Neural crest cell (in vitro differentiated cells): Measurements from ENCODE around the gene GINS2. TPM values are rescaled to one million over a fixed set of nuclear protein-coding genes. Genes with fewer than 3 reads are reported as not detected.

Experiments used
- DNase-seq: peaks from one replicate; pipeline ENCODE4 v3.0.0; 2021; ENCODE audit warnings: low read depth, mixed read lengths, low spot score
- H3K27ac Mint-ChIP-seq: one replicate; pipeline ENCODE4 v1.8.0; 2021; ENCODE audit warnings: mild to moderate bottlenecking, mixed read lengths; ENCODE audit not compliant: unreplicated experiment
- H3K27me3 Mint-ChIP-seq: 2 replicates; pipeline ENCODE4 v1.8.0; 2021; ENCODE audit warnings: low read depth, mild to moderate bottlenecking, mixed read lengths
- H3K36me3 Mint-ChIP-seq: 2 replicates; pipeline ENCODE4 v1.8.0; 2021; ENCODE audit warnings: low read depth, mild to moderate bottlenecking, mixed read lengths
- H3K4me1 Mint-ChIP-seq: 2 replicates; pipeline ENCODE4 v1.8.0; 2021; ENCODE audit warnings: mixed read lengths
- H3K4me3 Mint-ChIP-seq: one replicate; pipeline ENCODE4 v1.8.0; 2021; ENCODE audit warnings: mild to moderate bottlenecking, mixed read lengths
- H3K9me3 Mint-ChIP-seq: 2 replicates; pipeline ENCODE4 v1.8.0; 2021; ENCODE audit warnings: mixed read lengths
- total RNA-seq: library from RNA; stranded (reverse); gene quantifications from 2 replicates; pipeline ENCODE4 v1.2.1, GENCODE V29; 2021
- TF ChIP-seq, protein P1 (sequence below): fragments of 200-600 bp; sonication (generic); conservative IDR thresholded peaks from 2 replicates; pipeline ENCODE4 v1.5.0; 2021; ENCODE audit warnings: antibody characterized with exemption, mild to moderate bottlenecking

The GINS2 gene
- total RNA-seq, 1 donor from 2014 or later: 82.2 TPM

DNA sequence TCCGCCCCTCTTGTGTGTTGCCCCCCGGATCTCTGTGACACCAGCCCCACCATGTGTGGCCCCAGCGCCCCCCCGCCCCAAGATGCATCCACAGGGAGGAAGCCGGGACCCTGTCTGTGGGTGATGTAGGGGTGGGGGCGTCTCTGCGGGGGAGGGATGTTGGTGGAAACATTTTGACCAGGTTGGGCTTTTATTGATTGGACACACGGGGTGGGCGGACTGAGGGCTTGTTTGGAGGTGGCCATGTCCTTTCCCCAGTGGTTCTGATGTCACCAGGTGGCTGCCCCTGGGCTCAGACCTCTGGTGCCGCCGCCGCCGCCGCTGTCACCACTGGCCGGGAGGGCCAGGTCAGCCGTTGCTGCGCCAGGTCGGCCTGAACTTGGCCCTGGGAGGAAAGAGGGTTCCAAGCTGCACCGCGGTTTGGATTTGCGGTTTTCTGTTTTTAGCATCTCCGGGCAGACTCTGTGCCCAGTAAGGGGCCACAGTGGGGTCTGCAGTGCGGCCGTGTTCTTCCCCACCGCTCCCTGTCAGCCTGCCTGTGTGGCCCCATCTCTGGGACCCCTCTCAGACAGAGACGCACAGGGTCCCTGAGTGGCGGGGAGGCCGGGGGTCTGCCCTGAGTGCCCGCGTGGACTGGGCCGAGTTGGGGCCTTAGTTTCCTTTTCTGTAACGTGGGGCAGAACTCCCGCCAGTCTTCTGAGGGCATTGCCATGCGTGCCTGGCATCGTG is 55.9 kb downstream of the GINS2 start:
- Mint-ChIP-seq H3K27ac (no peak overlapping the region), H3K9me3 (peaks cover 3% of the 10 kb centered on the region), H3K4me1 (peaks cover 9% of the 10 kb centered on the region), H3K27me3 (peaks cover 5% of the 10 kb centered on the region), H3K36me3 (peaks cover 5% of the 10 kb centered on the region), H3K4me3 (no peak overlapping the region)
- TF ChIP-seq, protein P1, sequence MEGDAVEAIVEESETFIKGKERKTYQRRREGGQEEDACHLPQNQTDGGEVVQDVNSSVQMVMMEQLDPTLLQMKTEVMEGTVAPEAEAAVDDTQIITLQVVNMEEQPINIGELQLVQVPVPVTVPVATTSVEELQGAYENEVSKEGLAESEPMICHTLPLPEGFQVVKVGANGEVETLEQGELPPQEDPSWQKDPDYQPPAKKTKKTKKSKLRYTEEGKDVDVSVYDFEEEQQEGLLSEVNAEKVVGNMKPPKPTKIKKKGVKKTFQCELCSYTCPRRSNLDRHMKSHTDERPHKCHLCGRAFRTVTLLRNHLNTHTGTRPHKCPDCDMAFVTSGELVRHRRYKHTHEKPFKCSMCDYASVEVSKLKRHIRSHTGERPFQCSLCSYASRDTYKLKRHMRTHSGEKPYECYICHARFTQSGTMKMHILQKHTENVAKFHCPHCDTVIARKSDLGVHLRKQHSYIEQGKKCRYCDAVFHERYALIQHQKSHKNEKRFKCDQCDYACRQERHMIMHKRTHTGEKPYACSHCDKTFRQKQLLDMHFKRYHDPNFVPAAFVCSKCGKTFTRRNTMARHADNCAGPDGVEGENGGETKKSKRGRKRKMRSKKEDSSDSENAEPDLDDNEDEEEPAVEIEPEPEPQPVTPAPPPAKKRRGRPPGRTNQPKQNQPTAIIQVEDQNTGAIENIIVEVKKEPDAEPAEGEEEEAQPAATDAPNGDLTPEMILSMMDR: no peak
- DNase-seq: no peak

DNA sequence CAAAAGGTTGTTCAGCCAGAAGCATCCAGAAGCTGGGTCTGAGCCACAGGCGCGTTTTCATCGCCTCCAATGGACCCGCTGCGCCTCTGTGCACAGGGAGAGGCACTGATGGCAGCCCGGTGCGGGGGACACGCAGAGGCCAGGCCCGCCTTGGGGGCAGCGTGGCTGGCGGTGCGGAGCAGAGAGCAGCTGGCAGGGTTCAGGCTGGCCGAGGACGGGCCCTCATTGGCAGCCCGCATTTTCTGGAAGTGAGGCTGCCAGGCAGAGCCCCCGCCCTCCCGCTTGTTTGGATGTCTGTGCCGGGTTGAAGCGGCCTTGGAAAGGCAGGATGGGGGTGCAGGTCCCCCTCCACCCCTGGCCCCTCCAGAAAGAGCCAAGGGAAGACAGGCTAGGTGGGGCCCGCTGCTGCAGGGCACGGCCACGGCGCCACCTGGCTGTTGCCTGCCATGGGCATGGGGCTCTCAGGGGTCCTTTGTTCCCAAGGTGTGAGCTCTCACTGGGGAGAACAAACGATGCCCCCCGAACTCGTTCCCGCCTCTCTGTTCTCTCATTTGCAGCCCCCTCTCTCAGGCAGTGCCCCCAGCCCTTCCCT is 56.9 kb downstream of the GINS2 start:
- Mint-ChIP-seq H3K27ac (no peak overlapping the region), H3K4me3 (no peak overlapping the region)

DNA sequence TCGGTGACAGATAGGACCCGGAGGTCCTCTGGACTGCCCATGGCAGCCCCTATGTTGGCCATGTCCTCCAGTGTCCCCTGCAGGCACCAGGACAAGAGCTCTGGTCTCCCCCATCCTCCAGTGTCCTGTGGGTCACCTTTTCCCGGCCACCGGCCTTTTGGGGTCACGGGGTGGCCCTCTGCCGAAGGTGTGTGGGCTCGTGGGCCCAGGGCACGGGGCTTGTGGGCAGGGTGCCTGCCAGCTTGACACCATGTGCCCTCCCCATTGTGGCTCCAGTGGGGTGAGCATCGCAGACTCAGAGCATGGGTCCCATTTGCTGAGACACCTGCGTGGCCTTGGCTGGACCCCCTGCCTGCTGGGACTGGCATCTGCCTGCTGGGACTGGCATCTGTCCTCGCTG is 57.5 kb downstream of the GINS2 start:
- Mint-ChIP-seq H3K4me3 (no peak overlapping the region), H3K9me3 (peaks cover 3% of the 10 kb centered on the region), H3K36me3 (peaks cover 5% of the 10 kb centered on the region), H3K27me3 (peaks cover 5% of the 10 kb centered on the region), H3K4me1 (peaks cover 22% of the 10 kb centered on the region), H3K27ac (no peak overlapping the region)
- TF ChIP-seq, protein P1: no peak
- no peak for DNase-seq

More for the DNA sequence above, 56.9 kb downstream of the GINS2 start:
- Mint-ChIP-seq H3K36me3 (peaks cover 5% of the 10 kb centered on the region), H3K9me3 (peaks cover 3% of the 10 kb centered on the region), H3K4me1 (peaks cover 17% of the 10 kb centered on the region), H3K27me3 (peaks cover 5% of the 10 kb centered on the region)
- TF ChIP-seq, protein P1: no peak
- DNase-seq: no peak

DNA sequence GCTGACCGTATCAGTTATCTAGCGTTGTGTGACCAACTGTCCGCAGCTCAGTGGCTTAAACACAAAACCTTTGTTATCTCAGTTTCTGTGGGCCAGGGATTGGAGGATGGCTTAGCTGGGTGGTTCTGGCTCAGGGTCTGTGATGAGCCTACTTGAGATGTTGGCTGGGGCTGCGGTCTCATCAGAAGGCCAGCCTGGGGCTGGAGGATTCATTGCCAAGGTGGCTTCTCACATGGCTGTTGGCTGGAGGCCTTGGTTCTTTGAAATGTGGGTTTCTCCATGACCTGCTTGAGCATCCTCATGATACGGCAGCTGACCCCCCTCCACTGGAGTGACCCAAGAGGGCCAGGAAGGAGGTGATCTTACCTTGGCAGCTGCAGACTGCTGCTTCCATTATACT is 58.9 kb downstream of the GINS2 start:
- Mint-ChIP-seq H3K4me3 (peak overlapping the region; percentile 23), H3K4me1 (peaks cover 24% of the 10 kb centered on the region), H3K27ac (no peak overlapping the region), H3K27me3 (peaks cover 11% of the 10 kb centered on the region), H3K36me3 (peaks cover 5% of the 10 kb centered on the region), H3K9me3 (peaks cover 3% of the 10 kb centered on the region)
- TF ChIP-seq, protein P1: no peak
- no peak for DNase-seq

DNA sequence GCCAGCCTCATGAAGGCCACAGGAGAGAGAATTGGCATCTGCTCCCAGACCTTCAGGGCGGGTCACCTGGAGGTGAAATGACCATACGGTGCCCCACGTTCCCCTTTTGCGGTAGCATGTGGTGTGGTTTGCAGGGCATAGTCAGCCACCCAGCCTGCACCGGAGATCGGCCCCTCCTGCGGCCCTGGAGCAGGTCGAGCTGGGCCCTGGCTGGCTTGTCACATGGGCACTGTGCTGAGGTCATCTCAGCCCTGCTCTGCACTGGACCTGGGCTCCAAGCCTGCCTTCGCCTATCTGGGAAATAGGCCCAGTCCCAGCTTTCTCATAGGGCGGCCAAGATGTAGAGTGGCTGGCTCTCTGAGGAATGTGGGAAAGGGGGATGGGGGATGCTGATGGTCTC is 59.4 kb downstream of the GINS2 start:
- no peak for DNase-seq
- Mint-ChIP-seq H3K27ac (peak overlapping the region; percentile 50), H3K4me3 (no peak overlapping the region), H3K9me3 (peaks cover 3% of the 10 kb centered on the region), H3K27me3 (peaks cover 11% of the 10 kb centered on the region), H3K36me3 (peaks cover 5% of the 10 kb centered on the region), H3K4me1 (peaks cover 24% of the 10 kb centered on the region)
- TF ChIP-seq, protein P1: no peak
